ENCODE measurements around the gene PRSS53.

PRSS53 gene

GRCh38 chr16:31042866-31043265, 45.9 kb downstream of the PRSS53 start:
- DNase-seq (ENCODE audit: low spot score), result no peak

- DNase-seq (ENCODE audit: low spot score), result no peak
These were observed 49.8 kb downstream of the PRSS53 start for GRCh38 chr16:31038993-31039392.

GRCh38 chr16:31036691-31037090, 52.1 kb downstream of the PRSS53 start:
- DNase-seq (ENCODE audit: low spot score), result no peak

GRCh38 chr16:31033709-31034492, 54.8 kb downstream of the PRSS53 start:
- peak; percentile 98 for DNase-seq (ENCODE audit: low spot score)

Data from GM03348 (cell line).